Measurements from ENCODE around the gene DOCK2.

Gene DOCK2

DNA sequence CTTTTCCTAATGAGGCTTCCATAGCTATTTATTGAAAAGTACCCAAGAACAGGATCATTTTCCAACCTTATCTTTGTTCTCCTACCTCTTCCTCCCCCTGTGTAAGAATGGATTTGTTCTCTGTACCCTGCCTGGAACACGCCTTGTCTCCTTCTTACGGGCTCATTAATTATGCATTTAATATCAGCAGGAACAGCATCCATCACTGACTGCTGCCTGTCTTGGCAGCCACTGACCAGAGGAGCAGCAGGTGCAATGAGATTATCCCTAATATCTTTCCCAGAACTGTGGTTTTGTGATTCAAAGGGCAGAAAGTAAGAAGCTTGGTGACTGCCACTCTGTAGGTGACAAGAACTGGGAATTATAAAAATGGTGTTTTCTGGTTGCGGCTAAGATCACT lies 362.5 kb downstream of the DOCK2 start:
- DNase-seq, result no peak

DNA sequence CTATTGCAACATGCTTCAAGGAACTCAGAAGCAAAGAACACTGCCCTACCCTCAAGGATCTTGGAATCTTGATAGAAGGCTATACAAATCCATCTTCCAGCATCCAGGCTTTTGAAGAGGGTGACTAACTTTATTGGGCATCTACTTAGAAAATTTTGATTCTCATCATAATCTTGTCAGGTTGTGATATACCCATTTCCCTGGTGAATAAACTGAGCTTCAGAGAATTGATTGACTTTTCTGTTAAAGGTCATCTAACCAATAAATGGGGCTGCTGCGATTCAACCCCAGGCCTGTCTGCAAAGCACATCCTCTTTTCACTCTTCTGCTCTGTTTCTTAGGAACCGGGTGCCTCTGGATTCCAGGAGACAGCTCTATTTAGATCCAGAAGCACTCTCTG lies 363.1 kb downstream of the DOCK2 start:
- no peak for DNase-seq

GRCh38 chr5:170006021-170006420 lies 368.9 kb downstream of the DOCK2 start:
- DNase-seq, result no peak

- DNase-seq, result no peak
Observed at GRCh38 chr5:170008376-170008775, 371.3 kb downstream of the DOCK2 start.

GRCh38 chr5:170010595-170010994 lies 373.5 kb downstream of the DOCK2 start:
- no peak for DNase-seq

GRCh38 chr5:170011751-170012150 lies 374.7 kb downstream of the DOCK2 start:
- DNase-seq, result no peak

GRCh38 chr5:170012622-170013021 lies 375.5 kb downstream of the DOCK2 start:
- no peak for DNase-seq

- no peak for DNase-seq
Observed at GRCh38 chr5:170020423-170020822, 383.3 kb downstream of the DOCK2 start.

GRCh38 chr5:170021506-170021905 lies 384.4 kb downstream of the DOCK2 start:
- no peak for DNase-seq

DNA sequence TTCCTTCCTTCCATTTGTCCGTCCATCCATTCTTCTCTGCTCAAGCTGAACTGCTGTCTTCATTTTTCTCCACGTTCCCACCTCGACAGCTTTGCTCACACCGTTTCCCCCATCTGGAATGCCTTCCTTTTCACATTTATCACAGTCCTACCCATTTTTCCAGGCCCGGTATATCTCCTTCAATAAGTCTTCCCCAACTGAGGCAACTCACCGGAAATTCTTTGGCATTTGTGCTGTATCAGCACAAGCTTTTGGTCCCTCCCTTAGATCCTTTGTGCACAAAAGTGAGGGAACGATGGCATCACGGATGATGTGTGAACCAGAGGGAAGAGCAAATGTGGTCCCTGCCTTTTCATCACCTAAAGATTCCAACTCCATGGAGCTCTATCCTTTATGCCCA lies 388.8 kb downstream of the DOCK2 start:
- no peak for DNase-seq

DNA sequence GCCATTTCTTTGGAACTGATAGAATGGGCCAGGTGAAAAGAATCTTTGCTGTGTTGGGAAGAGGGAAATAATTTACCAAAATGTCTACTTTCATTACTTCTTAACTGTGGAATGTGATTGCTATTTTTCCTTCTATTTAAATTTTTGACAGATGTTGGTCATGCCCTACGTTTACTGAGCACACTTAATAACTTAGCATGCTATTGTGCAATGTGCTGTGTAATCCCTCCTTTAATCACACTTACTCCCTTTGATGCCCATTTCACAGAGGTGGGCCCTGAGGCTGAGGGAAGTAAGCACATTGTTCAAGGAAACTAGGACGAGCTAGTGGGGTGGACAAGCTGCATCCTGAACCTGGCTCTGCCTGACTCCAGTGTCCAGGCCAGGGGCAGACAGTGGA lies 391.0 kb downstream of the DOCK2 start:
- no peak for DNase-seq

DNA sequence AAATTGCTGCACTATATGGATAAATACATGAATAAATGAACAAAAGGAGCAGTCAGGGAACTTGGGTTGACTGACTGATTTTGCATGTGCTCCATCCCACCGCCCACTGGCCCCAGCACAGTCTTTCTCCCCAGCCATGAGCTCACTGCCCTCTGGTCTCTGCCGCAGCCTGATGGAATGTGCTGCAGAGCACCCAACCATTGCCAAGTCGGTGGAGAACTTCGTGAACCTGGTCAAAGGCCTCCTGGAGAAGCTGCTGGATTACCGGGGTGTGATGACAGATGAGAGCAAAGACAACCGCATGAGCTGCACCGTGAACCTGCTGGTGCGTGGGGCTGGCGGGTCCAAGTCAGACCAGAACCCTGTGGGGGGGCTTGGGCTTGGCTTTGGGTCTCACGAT lies 397.2 kb downstream of the DOCK2 start:
- DNase-seq, result no peak

DNA sequence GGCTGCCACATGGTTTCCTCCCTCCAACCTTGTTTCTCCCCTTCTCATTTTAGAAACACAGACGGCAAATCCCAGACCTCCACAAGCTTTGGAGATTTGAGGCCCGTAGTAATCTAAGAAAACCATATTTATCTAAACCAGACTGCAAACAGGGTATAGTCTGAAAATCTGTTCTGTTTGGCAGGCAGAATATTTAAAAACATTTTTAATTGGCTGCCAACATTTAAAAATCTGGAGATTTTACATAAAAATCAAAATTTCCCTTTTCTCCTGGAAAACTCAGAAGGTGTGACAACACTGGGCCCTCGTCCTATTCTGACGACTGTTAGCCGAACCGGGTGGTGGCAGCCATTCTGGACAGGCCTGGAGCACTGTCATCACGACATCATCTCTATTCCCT lies 401.2 kb downstream of the DOCK2 start:
- no peak for DNase-seq

- DNase-seq, result no peak
Observed at GRCh38 chr5:170039830-170040229, 402.8 kb downstream of the DOCK2 start.

- DNase-seq, result no peak
Observed at GRCh38 chr5:170046241-170046640, 409.2 kb downstream of the DOCK2 start.

- no peak for DNase-seq
Observed at GRCh38 chr5:170049713-170050112, 412.6 kb downstream of the DOCK2 start.

- DNase-seq, result no peak
Observed at GRCh38 chr5:170053896-170054295, 416.8 kb downstream of the DOCK2 start.

DNA sequence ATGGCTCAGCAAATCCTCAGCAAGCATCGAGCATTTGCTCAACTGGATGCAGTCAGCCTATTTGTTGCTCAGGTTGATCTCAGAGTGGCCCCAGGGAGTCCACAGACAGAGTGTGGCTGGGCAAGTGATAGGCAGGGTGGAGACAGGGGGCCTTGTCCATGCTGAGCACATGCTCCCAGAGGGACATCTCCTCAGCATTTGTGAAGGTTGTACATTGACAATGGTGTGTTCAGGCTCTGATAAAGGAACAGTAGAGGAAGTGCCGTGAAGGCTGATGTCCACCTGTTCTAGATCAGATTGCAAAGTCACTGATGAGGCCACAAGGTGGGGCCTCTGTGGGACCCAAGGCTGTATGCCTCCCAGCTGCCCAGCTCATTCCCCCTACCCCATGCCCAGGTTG lies 418.5 kb downstream of the DOCK2 start:
- no peak for DNase-seq

DNA sequence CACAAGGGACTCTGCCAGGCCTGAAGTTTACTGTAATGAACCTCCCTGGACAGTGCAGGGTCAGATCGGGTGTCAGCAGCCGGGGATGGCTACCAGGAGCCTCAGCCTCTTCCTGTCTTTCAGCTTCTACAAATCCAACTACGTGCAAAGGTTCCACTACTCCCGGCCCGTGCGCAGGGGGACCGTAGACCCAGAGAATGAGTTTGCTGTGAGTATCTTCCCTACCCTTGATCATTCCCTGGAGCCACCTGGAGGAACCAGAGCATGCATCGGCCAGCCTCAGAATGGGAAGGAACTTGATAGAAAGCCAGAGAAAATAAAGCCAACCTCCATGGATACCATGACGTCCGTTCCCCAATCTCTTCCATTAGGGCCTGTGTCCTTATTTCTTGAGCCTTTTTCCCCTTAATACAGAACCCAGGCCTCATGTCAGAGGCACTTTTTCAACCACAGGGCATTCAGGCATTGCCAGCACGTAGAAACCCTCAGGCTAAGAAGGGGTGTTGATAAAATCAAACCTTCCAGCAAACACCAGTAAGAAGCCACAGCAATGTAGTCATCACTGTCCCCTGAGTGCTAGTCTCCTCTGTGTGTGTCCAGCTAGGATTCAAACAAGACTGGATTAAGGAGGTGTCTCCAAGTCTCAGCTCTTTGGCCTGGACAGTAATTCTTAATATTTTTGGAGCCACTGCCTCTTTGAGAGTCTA lies 419.6 kb downstream of the DOCK2 start:
- no peak for DNase-seq

DNA sequence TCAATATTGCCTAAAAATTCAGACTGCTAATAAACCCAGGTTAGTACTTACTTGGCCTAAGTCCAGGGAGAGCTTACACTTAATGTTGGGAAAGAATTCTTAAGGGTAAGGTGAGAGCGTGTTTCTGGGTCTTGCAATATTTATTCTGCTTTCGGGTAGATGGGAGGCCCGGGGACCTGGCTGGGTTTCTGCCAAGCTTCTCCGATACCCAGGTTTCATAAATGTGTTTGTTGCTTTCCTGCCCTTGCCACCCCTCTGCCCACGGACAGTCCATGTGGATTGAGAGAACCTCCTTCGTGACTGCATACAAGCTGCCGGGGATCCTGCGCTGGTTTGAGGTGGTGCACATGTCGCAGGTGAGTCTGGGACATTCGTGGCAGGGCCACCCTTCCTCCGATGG lies 420.2 kb downstream of the DOCK2 start:
- DNase-seq, result no peak

DNA sequence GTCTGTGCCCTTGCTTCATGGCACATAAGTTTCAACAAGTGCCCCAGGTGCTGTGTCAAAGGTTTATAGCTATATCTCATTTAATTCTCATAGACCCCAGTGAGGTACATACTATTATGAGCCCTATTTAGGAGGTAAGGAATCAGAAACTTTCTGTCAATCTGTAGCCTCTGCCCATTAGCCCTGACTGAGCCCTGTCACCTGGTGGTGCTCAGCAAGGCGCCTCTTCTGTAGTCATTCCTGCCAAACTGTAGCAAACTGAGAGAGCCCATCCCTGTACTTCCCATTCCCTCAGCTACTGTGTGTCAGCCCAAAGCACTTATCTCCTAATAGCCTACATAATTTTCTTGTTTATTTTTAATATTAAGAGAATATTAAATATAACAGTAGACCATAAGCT lies 422.1 kb downstream of the DOCK2 start:
- no peak for DNase-seq

DNA sequence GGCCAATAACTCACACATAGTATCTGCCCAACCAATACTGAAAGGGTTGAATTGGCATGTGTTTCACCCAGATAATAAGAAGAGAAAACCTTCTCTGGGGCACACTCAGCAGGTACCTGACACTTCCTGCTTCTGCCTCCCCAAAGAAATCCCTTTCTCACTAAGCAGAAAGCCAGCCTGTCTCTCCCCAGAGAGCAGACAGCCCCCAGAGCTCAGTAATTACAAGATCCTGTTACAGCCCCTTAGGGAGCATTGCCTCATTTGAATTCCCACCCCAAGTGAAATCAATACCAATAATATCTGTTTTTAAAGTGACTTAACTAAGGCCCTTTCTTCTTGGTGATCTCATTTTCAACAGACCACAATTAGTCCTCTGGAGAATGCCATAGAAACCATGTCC lies 430.1 kb downstream of the DOCK2 start:
- DNase-seq, result no peak

GRCh38 chr5:170067574-170068170 lies 430.6 kb downstream of the DOCK2 start:
- DNase-seq, result no peak

DNA sequence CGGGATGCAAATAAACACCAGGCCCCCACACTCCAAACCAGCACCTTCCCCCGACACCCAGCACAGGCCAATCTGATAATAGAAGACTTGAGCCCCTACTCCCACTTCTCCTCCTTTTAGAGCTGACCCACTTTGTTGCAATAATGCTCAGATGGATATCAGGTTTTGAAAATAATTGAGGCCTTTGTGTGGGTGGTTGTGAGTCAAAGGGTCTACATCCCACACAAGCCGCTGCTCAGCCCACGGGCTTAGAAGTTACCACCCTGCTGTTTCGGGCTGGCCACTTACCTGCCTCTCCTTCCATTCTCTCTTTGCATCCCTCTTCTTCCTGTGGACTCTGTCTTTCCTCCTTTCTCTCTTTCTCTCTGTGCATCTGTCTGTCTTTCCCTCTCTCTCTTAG lies 432.4 kb downstream of the DOCK2 start:
- DNase-seq, result no peak

All from effector CD8-positive, alpha-beta T cell (primary cell).